ENCODE results near the gene SEC24B. TPM values are rescaled to one million over a fixed set of nuclear protein-coding genes. Genes with fewer than 3 reads are reported as not detected.
"Not testable (repeated sequence)": the region's sequence is repeated elsewhere in the genome, so short reads cannot be mapped to it uniquely, and the experiment has no call there.

Gene SEC24B
- total RNA-seq, 4 donors from 2014 or later: 34.8 to 41.0 (median 37.8) TPM

DNA sequence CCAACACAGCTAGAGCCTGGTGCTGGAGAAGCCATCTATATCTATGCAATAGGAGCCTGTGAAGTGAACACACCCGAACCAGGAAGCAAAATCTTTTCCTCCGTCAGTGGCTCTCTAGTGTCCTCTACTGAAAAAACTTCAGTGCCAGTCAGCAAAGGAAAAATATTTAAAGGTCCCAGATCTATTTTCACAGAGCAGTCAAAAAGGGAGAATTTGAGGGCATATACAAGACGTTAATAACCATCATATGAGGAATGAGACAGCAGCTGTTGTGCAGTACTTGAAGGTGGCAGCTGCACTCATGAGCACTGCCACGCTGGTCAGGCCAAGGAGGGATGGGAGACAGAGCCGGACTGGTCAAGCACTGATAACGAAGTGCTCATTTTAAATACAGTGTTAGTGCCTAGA lies 140.8 kb downstream of the SEC24B start:
- DNase-seq (ENCODE audit: low spot score): no peak
- TF ChIP-seq, protein P1, sequence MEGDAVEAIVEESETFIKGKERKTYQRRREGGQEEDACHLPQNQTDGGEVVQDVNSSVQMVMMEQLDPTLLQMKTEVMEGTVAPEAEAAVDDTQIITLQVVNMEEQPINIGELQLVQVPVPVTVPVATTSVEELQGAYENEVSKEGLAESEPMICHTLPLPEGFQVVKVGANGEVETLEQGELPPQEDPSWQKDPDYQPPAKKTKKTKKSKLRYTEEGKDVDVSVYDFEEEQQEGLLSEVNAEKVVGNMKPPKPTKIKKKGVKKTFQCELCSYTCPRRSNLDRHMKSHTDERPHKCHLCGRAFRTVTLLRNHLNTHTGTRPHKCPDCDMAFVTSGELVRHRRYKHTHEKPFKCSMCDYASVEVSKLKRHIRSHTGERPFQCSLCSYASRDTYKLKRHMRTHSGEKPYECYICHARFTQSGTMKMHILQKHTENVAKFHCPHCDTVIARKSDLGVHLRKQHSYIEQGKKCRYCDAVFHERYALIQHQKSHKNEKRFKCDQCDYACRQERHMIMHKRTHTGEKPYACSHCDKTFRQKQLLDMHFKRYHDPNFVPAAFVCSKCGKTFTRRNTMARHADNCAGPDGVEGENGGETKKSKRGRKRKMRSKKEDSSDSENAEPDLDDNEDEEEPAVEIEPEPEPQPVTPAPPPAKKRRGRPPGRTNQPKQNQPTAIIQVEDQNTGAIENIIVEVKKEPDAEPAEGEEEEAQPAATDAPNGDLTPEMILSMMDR (IDR thresholded peaks at IDR 0.05): no peak
- ATAC-seq (ENCODE audit: low FRiP score): no peak

DNA sequence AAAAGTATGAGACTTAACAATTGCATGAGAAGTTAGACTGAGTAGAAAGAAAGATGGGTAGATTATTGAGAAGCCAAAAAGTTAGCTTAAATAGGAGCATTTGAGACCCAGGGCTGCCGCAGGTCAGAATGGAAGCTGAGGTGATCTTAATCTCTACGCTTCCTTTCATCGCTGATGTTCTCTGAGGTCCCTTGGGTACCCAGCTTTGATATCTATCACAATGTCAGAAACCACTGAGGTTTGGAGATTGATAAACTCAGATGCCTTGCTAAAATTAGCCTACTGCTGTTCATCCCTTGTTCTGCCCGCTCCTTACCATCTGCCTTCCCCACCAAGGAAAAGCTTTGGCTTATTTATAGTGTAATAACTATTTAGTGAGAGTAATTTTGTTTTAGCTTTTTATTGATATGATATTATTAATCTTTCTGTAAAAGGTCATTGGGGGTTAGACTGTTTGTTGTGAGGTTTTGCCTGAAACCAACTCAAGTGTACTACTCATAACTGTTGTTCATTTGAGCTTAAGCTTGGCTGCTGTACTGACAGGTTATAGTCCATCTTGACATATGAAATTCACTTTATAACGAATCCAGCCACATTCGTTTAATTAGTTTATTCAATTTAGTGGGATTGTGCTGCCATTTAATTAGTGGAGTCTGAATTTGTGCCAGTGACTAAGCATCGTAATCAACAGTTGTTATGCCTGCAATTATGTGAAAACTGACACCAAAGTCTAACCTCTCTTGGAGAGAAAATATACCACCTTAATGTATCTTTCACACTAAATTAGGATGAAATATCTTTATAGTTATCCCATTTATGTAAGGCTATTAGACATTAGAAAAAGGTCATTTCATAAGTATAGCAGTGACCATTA lies 141.6 kb downstream of the SEC24B start:
- ATAC-seq (ENCODE audit: low FRiP score) (no peak), DNase-seq (ENCODE audit: low spot score) (no peak)
- TF ChIP-seq, protein P1 (IDR thresholded peaks at IDR 0.05): no peak

DNA sequence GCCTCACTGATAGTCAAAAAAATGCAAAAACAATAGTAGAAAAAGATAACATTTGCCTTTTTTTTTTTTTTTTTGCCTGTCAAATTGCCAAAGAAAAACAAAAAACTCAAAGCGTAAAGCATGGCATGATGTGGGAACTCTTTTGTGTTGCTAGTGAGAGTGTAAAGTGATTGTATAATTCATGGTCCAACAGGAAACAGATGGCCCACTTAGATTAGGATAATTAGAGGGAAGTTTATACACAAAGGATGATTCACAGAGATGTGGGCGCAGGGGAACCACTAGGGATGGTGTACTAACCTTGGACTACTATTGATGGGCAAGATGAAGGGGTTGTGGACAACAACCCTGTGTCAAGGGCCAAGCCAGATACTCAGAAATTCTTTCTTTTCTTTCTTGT lies 142.8 kb downstream of the SEC24B start:
- DNase-seq (ENCODE audit: low spot score): no peak
- no peak for ATAC-seq (ENCODE audit: low FRiP score)
- TF ChIP-seq, protein P1 (IDR thresholded peaks at IDR 0.05): no peak

DNA sequence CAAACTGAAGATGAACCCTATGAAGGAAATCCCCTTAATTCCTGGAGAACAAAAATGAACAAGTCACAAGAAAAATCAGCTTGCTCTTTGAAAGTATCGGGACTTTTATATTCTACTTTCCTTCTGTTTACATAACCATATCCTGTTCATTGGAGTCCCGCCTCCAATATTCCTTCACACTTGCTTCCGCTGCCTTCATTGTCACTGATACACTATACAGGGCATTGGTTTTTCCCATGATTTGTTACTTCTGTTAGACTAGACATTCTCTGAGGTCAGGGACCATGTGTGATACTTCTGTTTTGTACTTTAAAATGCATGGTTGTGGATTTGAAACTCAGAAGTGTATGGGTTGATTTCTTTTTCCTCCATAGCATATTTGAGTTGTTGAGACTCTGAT lies 145.2 kb downstream of the SEC24B start:
- no peak for ATAC-seq (ENCODE audit: low FRiP score)
- no peak for DNase-seq (ENCODE audit: low spot score)
- TF ChIP-seq, protein P1 (IDR thresholded peaks at IDR 0.05): no peak

DNA sequence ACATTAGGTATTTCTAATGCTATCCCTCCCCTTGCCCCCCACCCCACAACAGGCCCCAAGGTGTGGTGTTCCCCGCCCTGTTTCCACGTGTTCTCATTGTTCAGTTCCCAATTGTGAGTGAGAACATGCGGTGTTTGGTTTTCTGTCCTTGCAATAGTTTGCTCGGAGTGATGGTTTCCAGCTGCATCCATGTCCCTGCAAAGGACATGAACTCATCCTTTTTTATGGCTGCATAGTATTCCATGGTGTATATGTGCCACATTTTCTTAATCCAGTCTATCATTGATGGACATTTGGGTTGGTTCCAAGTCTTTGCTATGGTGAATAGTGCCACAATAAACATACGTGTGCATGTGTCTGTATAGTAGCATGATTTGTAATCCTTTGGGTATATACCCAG lies 146.4 kb downstream of the SEC24B start:
- DNase-seq (ENCODE audit: low spot score); ATAC-seq (ENCODE audit: low FRiP score): not testable (repeated sequence)

DNA sequence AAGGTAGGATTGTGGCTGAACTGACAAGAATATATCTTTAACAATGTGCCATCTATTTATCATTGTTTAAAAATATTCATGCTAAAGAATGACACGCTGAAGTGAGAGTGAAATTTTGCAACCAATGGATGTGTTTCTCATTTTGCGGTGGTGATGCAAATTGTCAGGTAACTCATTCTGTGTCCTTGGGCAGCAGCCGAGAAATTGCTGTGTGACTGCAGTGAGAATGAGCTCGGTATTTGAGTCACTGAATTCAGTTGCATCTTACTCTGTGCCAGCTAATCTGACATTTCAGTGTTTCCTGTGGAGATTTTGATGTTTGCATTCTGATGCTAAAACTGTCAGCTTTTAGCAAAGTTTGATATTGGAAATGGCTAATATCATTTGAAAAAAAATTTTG lies 154.6 kb downstream of the SEC24B start:
- TF ChIP-seq, protein P1 (IDR thresholded peaks at IDR 0.05): no peak
- DNase-seq (ENCODE audit: low spot score) (no peak), ATAC-seq (ENCODE audit: low FRiP score) (no peak)

DNA sequence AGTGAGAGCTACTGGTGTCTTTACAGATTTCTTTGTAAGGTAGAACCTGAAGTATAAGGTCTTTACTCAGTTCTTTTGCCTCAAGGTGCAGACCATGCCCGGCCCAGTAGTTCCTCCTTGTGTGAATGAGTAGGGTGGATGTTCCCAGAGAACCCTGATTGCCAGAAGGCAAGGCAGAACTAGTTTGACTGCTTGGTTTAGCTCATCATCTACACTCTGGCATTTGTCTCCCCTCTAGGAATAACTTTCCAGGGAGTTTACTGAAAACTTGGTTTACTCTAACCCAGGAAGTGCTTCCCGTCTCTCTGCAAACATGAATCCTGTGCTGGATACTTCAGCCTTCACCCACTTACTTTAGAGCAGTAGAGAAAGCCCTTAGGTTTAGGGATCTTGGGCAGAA lies 155.5 kb downstream of the SEC24B start:
- DNase-seq (ENCODE audit: low spot score): no peak
- ATAC-seq (ENCODE audit: low FRiP score): no peak
- TF ChIP-seq, protein P1 (IDR thresholded peaks at IDR 0.05): no peak

All from omental fat pad (tissue), 4 donors.